ENCODE data around the gene FMNL2.

FMNL2 gene

GRCh38 chr2:152431370-152432098, 96.6 kb downstream of the FMNL2 start:
- no peak overlapping the region for H3K4me3 ChIP-seq (ENCODE audit: low read depth, low read length)
- no peak for DNase-seq (ENCODE audit: low read depth, low spot score)
- in situ Hi-C loops (cut with HindIII; ENCODE audit: low sequenced_read_pairs): no loop called here
- no peak for TF ChIP-seq CTCF (IDR thresholded peaks at IDR 0.05; ENCODE audit: low read depth, low read length)

GRCh38 chr2:152432206-152432653, 97.3 kb downstream of the FMNL2 start:
- in situ Hi-C loops (cut with HindIII; ENCODE audit: low sequenced_read_pairs): no loop called here
- DNase-seq (ENCODE audit: low read depth, low spot score): peak; percentile 50
- TF ChIP-seq CTCF (IDR thresholded peaks at IDR 0.05; ENCODE audit: low read depth, low read length): no peak
- no peak overlapping the region for H3K4me3 ChIP-seq (ENCODE audit: low read depth, low read length)

- in situ Hi-C loops (cut with HindIII; ENCODE audit: low sequenced_read_pairs): no loop called here
- DNase-seq (ENCODE audit: low read depth, low spot score): no peak
- TF ChIP-seq CTCF (IDR thresholded peaks at IDR 0.05; ENCODE audit: low read depth, low read length): no peak
- H3K4me3 ChIP-seq (ENCODE audit: low read depth, low read length): no peak overlapping the region
Measured at GRCh38 chr2:152432765-152433164, 97.8 kb downstream of the FMNL2 start.

GRCh38 chr2:152433289-152433688, 98.3 kb downstream of the FMNL2 start:
- no peak for DNase-seq (ENCODE audit: low read depth, low spot score)
- no peak overlapping the region for H3K4me3 ChIP-seq (ENCODE audit: low read depth, low read length)
- TF ChIP-seq CTCF (IDR thresholded peaks at IDR 0.05; ENCODE audit: low read depth, low read length): no peak
- in situ Hi-C loops (cut with HindIII; ENCODE audit: low sequenced_read_pairs): no loop called here

- in situ Hi-C loops (cut with HindIII; ENCODE audit: low sequenced_read_pairs): no loop called here
- H3K4me3 ChIP-seq (ENCODE audit: low read depth, low read length): no peak overlapping the region
- DNase-seq (ENCODE audit: low read depth, low spot score): no peak
- TF ChIP-seq CTCF (IDR thresholded peaks at IDR 0.05; ENCODE audit: low read depth, low read length): no peak
Measured at GRCh38 chr2:152433791-152434190, 98.8 kb downstream of the FMNL2 start.

- no peak for TF ChIP-seq CTCF (IDR thresholded peaks at IDR 0.05; ENCODE audit: low read depth, low read length)
- in situ Hi-C loops (cut with HindIII; ENCODE audit: low sequenced_read_pairs): no loop called here
- H3K4me3 ChIP-seq (ENCODE audit: low read depth, low read length): no peak overlapping the region
- no peak for DNase-seq (ENCODE audit: low read depth, low spot score)
Measured at GRCh38 chr2:152434395-152435182, 99.6 kb downstream of the FMNL2 start.

Data from astrocyte of the spinal cord (primary cell).